NT2/D1 (cell line): ENCODE results near the gene EDC4.

ENCODE experiments used
- SUZ12 ChIP-seq: IDR thresholded peaks from 2 replicates; pipeline ENCODE4 v1.6.1; 2011; ENCODE audit not compliant: insufficient read length, insufficient read depth; ENCODE audit errors: extremely low read depth
- YY1 ChIP-seq: IDR thresholded peaks from 2 replicates; pipeline ENCODE4 v1.6.1; 2011; ENCODE audit not compliant: insufficient read length, insufficient read depth
- ZNF274 ChIP-seq: IDR thresholded peaks from 2 replicates; pipeline ENCODE4 v1.6.1; 2011; ENCODE audit warnings: mild to moderate bottlenecking, low read depth, low read length

DNA sequence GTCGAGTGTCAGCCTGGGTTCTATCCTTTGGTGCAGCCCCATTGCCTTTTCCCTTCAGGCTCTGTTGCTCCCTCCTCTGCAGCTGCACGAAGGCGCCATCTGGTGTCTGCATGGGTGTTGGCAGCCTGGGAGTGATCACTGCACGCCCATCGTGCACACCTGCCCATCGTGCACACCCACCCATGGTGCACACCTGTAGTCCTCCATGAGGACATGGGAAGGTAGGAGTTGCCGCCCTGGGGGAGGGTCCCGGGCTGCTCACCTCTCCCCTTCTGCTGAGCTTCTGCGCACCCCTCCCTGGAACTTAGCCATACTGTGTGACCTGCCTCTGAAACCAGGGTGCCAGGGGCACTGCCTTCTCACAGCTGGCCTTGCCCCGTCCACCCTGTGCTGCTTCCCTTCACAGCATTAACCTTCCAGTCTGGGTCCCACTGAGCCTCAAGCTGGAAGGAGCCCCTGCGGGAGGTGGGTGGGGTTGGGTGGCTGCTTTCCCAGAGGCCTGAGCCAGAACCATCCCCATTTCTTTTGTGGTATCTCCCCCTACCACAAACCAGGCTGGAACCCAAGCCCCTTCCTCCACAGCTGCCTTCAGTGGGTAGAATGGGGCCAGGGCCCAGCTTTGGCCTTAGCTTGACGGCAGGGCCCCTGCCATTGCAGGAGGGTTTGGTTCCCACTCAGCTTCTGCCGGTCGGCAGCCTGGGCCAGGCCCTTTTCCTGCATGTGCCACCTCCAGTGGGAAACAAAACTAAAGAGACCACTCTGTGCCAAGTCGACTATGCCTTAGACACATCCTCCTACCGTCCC lies 55.9 kb downstream of the EDC4 start:
- no peak for TF ChIP-seq ZNF274
- TF ChIP-seq SUZ12 = no peak
- no peak for TF ChIP-seq YY1
